ENCODE results near the gene SLC12A4.

- no peak for TF ChIP-seq POLR2A (IDR thresholded peaks at IDR 0.05)
- TF ChIP-seq, protein P1, sequence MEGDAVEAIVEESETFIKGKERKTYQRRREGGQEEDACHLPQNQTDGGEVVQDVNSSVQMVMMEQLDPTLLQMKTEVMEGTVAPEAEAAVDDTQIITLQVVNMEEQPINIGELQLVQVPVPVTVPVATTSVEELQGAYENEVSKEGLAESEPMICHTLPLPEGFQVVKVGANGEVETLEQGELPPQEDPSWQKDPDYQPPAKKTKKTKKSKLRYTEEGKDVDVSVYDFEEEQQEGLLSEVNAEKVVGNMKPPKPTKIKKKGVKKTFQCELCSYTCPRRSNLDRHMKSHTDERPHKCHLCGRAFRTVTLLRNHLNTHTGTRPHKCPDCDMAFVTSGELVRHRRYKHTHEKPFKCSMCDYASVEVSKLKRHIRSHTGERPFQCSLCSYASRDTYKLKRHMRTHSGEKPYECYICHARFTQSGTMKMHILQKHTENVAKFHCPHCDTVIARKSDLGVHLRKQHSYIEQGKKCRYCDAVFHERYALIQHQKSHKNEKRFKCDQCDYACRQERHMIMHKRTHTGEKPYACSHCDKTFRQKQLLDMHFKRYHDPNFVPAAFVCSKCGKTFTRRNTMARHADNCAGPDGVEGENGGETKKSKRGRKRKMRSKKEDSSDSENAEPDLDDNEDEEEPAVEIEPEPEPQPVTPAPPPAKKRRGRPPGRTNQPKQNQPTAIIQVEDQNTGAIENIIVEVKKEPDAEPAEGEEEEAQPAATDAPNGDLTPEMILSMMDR (IDR thresholded peaks at IDR 0.05), result no peak
- no peak for TF ChIP-seq POLR2AphosphoS5 (IDR thresholded peaks at IDR 0.05)
- no peak for TF ChIP-seq EP300 (IDR thresholded peaks at IDR 0.05)
Observed at GRCh38 chr16:67893743-67894399, 74.6 kb downstream of the SLC12A4 start.
